Measurements from ENCODE around the gene MPHOSPH9.

MPHOSPH9 gene

DNA sequence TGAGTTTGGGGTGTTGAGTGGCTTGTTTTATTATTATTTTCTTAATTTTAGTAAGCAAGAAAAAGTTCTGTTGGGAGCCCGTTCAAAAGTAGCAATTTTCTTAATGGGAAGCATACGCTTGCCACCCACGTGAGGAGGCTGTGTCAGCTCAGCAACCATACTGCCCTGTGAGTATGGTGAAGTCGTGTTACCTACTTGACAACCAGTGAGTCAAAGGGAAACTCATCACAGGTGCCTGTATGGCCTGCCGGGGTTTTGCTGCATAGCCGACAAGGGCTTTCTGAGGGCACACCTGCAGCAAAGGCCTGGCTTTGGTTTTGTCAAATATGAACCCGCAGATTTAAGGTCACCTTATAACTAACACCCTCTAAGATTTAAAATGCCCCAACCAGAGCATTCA, 113.1 kb downstream of the MPHOSPH9 start:
- no peak for DNase-seq

DNA sequence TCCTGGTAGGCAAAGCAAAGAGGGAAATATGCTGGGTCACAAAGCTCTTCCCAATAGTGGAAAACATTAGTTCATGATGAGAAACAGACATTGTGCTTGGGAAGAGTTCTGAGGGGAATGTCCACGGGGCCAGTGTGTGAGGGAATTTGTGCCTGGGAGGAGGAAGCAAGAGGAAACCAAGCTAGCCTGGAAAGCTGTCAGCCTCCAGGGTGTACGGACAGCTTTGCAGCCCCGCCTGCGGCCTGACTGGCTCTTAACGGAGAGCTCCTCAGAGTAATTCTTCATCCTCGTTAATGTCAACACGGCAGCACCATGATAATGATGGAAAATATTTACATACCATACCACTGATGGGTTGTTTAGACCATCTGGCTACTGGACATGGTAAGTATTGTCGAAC, 114.4 kb downstream of the MPHOSPH9 start:
- no peak for DNase-seq

DNA sequence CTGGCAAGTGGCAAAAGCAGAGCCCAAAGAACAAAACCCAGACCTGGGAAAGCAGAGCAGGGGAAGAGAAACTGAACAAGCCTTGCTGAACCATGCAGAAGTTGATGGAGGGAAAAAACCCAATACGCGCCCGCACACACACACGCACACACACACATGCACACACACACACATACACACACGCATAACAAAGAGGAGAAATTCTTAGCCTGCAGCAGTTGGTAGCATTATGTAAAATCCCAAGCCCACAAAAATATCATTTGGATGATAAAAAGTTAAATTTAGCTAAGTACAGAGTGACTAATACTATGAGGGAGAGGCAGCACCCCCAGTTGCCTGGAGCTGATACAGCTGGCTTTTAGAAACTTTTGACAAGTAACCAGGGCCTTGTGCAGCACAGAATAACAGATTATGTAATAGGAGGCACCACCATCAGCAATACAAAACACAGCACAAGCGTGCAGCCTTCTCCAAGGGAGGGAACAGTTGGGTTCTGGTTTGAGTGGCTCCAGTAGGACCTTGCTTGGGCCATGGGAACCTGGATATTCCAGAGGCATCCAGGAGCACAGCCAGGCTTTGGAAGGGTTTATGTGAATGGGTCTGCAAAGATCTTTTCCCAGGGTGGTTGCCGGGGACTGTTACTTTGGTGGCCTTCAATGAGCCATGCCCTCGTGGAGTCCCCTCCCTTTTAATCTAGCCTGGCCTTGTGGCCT, 117.4 kb downstream of the MPHOSPH9 start:
- DNase-seq = peak; percentile 79

DNA sequence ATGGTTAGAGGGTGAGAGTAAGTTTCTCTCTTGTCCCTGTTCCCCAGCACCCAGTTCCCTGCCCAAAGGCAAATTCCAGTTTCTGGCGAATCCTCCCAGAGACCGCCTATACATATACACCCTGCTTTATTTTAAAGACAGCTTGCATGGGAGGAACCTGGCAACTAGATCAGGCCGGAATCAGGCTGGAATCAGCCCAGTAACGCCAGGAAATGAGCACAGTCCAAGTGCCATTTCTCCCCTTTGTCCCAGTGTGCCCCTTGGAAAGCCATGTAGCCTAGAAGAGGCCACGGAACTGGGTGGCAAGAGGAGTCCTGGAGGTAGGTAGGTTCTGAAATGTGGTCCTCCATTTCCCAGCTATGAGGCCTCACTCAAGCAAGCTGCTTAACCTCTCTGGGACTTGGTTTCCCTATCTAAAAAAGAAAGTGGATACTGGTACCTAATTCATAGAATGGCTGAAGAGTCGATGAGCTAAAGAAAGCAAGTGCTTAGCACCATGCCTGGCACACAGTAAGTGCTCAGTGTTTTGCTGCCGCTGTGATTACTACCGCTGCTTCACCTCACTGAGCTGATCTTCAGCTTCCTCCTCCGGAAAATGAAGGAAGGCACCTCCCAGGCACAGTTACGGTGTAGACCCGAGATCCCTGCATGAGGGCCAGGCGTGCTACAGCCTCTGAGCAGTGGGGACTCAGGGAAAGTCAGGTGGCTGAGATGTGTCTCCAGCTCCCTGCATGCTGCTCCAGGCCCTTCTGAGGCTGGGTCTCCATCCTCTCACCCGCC, 118.4 kb downstream of the MPHOSPH9 start:
- no peak for DNase-seq

DNA sequence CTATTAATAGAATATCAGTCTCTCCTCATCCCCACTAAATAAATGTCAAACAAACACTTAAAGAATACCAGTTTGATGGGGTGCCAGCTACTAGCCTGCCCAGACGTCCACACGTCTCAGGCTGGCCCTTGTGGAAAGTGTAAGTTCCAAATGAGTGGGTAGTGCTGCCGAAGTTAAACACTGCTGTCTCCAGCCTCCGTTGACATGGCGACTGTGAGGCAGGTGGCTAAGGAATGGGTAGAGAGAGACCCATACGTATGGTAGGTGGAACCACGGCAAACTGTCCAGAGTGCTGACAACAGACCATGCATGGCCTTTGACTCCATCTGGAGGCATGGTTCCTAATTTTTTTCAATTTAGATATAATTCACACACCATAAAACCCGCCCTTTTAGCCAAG, 119.9 kb downstream of the MPHOSPH9 start:
- DNase-seq = no peak

DNA sequence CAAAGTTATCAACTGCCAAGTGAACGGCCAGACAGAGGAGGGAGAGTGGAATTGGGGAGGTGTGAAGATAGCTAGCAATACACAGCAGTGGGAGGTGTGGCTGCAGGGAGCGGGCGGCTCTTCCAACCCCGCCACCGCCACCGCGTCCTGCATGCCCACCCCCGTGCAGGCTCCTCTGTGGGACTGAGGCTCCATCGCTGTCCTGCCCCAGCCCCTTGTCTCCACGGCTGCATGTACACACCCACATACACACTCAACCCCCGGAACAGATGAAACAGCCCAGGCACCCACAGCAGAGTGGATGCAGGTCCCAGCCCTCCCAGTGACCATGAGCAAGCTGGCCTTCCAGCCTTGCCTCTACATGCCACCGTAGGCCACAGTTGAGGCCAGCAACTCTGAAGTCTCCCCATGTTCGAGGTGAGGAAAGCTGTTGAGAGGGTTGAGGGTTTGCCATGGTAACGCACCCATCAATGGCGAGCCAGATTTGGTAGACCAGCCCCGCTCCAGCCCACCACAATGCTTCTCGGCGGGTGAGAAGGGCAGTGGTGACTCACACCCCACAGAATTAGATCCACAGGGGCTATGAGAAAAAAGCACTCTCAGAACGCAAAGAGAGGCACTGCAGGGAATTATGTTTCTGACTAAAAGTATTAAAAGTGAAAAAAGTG, 121.3 kb downstream of the MPHOSPH9 start:
- DNase-seq = no peak

DNA sequence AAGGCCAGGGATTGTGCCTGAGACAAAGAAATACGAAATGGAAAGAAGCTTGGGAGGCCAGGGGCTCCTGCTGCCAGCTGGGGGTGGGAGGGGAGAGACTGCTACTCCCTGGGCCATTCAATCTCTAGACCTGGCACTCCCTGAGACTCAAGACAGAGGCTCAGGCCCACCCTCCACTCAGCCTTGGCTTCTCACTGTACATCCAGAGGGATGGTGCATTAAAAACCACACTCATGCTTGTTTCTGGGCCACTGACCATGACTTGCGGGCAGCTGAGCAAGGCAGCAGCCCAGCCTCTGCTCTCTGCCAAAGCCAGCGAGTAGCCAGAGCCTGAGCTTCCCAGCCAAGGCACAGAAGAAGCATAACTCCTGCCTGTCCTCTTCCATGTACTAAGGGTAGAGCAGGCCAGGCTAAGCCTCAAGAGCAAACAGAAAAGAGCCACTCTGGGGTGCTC, 123.6 kb downstream of the MPHOSPH9 start:
- DNase-seq = no peak

DNA sequence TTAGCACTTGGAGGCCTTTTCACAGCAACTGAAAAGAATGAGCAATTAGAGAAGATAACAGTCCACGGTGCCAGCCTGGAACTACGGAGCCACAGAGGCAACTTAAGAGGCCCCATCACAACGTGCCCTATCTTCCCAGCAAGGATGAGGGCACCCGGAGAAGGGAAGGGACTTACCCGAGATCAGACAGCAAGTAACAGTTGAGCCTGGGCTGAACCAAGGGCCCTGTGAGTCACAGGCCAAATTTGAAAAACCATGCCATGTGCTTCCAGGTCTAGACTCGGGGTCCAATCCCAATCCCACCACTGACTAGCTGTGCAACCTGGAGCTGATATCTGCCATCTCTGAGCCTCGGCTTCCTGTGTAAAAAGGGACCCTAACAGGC, 124.3 kb downstream of the MPHOSPH9 start:
- DNase-seq = no peak

DNA sequence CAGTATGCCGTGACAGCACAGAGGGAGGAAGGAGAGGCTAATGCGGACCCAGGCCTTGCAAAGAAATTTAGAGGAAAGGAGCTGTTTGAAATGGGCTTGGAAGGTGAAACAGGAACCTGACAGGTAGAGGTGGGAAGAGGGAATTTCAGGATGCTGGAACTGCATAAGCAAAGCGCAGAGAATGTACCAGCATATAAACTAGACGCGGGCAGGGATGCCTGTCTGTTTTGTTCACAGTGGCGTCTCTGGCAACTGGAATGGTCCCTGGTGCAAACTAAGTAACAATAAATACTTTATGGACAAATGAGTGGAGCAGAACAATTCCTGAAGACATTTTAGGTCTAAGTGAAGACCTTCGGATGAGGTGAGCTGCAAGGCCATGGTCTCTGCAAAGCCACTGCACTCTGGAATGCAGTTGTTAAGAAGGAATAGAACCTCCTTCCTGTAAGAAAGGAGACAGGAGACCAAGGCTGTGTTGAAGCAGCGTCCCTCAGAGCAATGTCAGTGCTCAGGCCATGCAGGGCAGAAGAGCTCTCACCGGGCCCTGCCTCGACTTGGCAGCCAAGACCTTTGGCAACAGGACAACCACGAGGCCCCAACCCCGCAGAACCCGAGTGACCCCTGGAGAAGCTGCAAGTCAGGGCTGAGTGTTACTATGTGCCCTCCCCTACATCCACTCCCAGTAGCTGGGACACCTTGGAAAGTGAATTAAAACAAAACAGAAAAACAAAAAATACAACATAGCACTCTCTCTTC, 124.8 kb downstream of the MPHOSPH9 start:
- DNase-seq = no peak

DNA sequence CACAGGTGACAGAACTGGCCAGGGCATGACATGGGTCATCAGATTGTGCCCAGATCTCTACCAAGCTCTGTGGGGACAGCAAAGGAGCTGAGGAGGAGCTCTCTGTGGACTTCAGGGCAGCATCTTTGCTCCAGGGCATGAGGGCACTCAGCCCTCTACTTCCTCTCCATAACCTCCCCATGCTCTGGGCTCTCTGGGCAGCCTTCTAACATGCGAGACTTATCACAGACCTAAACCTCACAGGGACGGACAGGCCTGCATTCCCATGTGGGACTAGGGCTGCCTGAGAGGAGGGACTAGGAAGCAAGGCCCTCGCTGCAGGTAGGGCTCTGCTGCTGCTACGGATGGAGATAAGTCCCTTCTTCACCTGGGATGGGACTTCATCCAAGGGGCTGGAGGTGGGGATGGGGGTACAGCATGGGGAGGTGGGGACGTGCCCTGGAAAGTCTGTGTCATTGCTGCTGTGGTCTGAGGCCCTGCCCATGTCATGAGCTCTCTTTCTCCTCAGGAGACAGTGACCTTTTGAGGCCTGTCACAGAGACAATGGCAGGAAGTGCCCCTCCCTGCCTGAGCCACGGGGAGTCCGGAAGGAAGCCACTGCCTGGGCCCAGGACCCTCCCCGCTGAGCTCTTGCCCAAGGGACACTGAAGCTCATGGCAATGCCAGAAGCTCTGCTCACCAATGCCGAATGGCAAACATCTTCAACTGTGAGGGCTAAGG, 126.1 kb downstream of the MPHOSPH9 start:
- no peak for DNase-seq

DNA sequence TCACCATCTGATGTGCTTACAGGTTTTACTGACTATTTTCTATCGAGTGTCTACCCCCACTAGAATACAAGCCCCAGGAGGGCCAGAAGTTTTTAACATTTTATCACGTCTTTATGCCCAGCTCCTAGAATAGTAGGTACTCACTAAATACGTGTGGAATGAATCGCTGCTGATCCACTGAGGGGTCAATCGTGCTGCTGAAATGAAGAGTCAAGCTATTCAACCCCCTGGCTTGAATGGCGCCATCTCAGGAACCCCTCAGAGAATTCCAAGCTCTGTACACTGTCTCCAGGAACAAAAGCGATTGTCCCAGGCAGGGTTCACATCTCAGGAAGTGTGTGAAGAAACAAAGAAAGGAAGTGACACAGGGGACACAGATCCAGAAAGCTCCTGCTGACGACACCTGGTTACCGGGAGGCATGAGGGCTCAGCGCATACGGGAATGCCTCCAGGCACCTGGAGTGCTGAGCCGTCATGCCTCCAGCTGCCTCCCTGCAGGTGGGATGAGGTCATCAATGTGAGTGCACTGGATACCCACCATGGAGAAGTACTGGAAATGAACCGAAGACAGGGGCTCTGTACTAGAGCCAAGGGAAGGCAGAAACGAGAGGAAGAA, 127.6 kb downstream of the MPHOSPH9 start:
- no peak for DNase-seq

DNA sequence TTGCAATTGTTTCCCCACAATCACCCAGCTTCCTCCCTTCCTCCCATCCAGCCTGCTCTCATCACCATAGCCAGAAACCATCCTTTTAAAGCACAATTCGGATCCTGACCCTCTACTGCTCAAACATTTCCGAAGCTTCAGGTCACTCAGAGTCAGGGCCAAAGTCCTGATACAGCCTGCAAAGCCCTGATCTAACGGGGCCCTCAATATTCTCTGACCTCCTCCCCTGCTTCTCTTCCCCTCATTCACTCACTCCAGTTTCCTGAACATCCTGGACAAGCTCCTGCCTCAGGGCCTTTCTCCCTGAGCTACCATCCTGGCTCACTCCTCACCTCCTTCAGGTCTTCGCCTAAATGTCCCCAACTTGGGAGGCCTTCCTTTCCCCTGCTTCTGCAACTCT, 128.1 kb downstream of the MPHOSPH9 start:
- no peak for DNase-seq
